Skeletal muscle cell (primary cell): ENCODE measurements around the gene STARD13.

Experiments
- DNase-seq: peaks from one replicate; pipeline ENCODE4 v3.0.0-alpha.2; 2010; ENCODE audit warnings: low read depth
- H3K4me3 ChIP-seq: 2 replicates; pipeline ENCODE4 v1.5.1; 2011; ENCODE audit warnings: low read depth, mild to moderate bottlenecking, control low read depth, low read length, moderate library complexity

Gene STARD13, protein sequence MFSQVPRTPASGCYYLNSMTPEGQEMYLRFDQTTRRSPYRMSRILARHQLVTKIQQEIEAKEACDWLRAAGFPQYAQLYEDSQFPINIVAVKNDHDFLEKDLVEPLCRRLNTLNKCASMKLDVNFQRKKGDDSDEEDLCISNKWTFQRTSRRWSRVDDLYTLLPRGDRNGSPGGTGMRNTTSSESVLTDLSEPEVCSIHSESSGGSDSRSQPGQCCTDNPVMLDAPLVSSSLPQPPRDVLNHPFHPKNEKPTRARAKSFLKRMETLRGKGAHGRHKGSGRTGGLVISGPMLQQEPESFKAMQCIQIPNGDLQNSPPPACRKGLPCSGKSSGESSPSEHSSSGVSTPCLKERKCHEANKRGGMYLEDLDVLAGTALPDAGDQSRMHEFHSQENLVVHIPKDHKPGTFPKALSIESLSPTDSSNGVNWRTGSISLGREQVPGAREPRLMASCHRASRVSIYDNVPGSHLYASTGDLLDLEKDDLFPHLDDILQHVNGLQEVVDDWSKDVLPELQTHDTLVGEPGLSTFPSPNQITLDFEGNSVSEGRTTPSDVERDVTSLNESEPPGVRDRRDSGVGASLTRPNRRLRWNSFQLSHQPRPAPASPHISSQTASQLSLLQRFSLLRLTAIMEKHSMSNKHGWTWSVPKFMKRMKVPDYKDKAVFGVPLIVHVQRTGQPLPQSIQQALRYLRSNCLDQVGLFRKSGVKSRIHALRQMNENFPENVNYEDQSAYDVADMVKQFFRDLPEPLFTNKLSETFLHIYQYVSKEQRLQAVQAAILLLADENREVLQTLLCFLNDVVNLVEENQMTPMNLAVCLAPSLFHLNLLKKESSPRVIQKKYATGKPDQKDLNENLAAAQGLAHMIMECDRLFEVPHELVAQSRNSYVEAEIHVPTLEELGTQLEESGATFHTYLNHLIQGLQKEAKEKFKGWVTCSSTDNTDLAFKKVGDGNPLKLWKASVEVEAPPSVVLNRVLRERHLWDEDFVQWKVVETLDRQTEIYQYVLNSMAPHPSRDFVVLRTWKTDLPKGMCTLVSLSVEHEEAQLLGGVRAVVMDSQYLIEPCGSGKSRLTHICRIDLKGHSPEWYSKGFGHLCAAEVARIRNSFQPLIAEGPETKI

GRCh38 chr13:33285420-33286124 is at the start of gene STARD13:
Gene STARD13, minus strand, starts transcription at chr13:33285755. Its CDS starts 117 bp downstream, at chr13:33285638.
- DNase-seq = peak; percentile 94

DNA sequence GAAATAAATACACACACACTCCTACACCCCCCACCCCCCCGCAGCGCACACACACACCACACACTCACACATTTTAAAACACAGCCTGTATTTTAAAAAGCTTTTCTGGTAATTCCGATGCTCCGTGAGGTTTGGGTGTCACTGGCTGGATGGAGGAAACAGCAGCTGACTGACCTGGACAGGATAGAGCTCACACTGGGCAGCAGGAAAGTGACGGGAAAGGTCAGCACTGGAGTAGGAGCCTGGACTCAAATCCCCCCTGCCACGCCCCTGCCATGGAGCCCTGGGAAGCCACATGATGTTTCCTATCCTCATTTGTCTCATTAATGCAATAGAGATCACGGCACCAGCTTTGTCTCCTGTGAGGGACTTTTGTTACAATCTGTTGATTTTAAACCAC is 49.3 kb upstream of the STARD13 start:
- H3K4me3 ChIP-seq = no peak overlapping the region
- no peak for DNase-seq

More at GRCh38 chr13:33285420-33286124, at the start of gene STARD13:
- peak within 1 kb of the TSS; percentile 66 for H3K4me3 ChIP-seq

- no peak overlapping the region for H3K4me3 ChIP-seq
- no peak for DNase-seq
These were observed 46.4 kb upstream of the STARD13 start for GRCh38 chr13:33331962-33332361.

GRCh38 chr13:33330483-33330882 is 44.9 kb upstream of the STARD13 start:
- no peak for DNase-seq
- no peak overlapping the region for H3K4me3 ChIP-seq

DNA sequence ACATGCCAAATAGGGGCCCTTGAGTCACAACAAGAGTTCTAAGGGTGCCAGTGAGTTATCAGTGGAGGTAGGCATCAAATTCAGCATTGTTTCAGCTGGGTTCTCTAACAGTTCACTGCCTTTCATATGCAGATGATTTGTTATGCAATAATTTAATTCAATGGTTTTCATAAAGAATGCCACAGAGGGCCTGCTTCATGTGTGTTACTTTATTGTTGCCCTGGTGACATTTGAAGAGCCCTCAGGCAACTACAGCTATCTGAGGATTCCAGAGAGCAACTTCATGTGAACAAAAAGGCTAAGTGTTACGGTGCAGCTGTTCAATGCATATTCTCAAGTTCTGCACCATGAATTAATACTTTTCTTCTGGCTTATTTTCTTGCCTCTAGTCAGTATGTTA is 43.1 kb upstream of the STARD13 start:
- no peak overlapping the region for H3K4me3 ChIP-seq
- no peak for DNase-seq

GRCh38 chr13:33326723-33327122 is 41.2 kb upstream of the STARD13 start:
- no peak for DNase-seq
- H3K4me3 ChIP-seq = no peak overlapping the region

DNA sequence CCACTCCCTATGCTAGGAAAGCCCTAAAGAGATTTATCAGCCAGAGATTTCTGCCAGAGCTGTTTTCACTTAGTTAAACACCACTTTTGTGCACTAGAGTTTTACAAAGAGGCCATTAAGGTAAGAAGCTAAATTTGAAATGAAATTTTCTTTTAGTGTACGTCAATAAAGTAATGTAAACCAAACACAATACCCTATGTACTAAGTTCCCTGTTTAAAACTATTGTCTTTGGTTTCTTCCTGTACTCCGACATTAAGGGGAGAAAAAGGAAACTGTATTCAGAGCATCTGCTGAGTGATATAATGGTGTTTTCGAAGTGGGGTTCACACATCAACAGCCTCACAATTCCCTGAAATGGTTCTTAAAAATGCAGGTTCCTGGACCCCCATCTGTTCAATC is 40.7 kb upstream of the STARD13 start:
- no peak overlapping the region for H3K4me3 ChIP-seq
- DNase-seq = no peak

DNA sequence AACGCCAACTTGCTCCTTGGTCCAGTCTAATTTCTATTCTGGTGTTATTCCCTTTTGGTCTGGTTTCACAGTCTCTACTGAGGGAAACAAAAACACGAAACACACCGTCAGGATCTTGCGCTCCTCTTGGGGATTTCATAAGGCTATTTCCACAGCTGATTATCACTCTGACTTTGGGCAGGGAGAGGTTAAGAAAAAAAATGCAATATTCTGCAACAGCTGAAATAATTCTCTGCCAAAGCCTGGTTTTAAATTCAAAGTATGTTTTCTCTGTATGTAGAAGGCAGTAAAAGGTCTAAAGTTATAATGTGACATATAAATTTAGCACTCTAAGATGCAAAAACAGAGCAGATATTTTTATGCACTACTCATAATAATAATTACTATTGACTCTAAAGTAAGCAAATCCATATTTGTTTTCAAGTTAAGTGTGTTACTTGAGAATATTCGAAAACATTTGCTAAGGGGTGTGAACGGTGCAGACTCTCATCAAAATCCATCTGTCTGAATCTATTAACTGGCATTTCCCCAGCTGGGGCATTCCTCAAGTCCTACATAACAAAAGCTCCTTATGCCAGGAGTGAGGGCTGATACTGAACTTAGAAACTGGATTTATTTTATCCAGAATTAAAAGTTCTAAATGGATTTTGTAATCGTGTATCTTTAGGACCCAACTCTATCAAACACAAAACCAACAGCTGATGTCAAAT is 38.4 kb upstream of the STARD13 start:
- no peak overlapping the region for H3K4me3 ChIP-seq
- DNase-seq = no peak

DNA sequence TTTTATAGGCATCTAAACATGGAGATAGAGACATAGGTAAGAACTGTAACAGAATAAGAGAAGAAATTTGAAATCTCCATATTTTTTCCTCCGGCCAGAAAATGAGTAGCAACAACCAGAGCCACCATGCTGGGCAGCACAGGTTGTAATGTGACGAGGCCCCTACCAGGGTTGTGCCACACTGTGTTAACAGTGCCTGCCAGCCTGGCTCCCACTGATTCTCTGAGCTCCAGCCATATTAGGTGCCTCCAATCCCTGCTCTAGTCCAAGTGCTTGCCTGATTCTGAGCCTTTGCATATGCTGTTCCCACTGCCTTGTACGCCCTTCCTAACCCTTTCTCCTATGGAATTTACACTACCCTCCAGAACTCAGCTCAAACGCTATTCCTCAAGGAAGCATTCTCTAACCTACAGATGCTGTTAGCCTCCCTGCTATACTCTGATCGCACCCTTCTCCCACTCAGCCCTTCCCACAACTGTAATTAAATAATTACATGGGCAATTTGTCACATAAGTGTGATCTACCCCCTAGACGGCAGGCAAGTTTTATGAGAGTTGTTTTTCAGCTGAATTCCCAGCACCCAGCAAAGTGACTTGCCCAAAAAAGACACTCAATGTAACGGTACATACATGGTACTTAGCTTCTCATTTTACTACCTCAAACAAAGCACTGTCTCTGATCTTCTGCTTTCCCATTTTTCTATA is 37.6 kb upstream of the STARD13 start:
- DNase-seq = no peak
- H3K4me3 ChIP-seq = no peak overlapping the region

- DNase-seq = peak; percentile 49
- peak overlapping the region; percentile 30 for H3K4me3 ChIP-seq
These were observed 36.9 kb upstream of the STARD13 start for GRCh38 chr13:33322543-33322809.

GRCh38 chr13:33321686-33322542 is 36.4 kb upstream of the STARD13 start:
- peak overlapping the region; percentile 30 for H3K4me3 ChIP-seq
- no peak for DNase-seq

DNA sequence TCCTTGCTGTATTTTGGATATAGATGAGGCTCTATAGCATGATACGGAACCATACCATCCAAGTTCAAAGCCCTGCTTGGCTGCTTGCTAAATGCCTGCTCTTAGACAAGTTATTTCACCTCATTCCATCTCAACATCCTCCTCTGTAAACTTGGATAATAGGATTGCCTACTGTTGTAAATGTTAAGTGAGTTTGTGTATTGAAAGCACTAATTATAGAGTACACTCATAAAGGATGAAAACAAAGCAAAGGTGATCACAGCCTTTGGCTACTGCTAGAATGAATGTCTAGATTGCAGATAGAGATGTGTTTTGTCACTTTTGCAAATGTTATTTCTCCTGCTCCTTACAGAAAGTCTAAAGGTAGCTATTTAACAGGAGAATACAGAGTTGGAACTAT is 34.3 kb upstream of the STARD13 start:
- DNase-seq = no peak
- no peak overlapping the region for H3K4me3 ChIP-seq

- H3K4me3 ChIP-seq = no peak overlapping the region
- DNase-seq = no peak
These were observed 33.2 kb upstream of the STARD13 start for GRCh38 chr13:33318744-33319143.

DNA sequence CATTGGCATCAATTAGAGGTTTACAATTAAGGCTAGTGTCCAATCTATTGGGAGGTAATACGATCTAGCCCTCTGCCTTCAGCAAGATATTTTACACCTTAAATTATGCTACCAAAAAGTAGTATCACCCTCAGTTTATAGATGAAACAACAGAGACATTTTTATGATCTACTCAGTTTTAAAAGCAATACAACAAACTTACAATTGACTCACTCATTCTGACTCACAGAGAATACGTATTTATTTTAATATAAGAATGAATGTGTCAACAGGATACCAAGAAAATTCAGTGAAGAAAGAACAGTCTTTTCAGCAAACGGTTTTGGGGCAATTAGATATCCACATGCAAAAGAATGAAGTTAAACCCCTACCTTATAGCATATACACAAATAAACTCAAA is 32.5 kb upstream of the STARD13 start:
- no peak overlapping the region for H3K4me3 ChIP-seq
- DNase-seq = no peak

DNA sequence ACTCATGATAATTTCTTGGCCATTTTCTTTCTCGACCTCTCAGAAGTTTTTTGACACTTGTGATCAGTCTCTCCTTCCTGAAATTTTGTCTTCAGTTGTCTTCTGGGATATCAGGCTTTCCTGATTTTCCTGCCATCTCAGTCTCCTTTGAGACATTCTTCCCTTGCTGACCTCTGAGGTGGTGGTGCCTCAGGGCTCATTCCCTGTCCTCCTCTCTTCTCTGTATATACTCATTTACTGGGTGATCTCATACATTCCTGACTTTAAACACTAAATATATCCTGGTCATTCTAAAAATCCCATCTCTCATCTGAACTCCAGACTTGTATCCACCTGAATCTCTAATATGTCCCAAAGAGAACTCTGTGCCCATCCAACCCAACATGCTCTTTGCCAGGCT is 31.3 kb upstream of the STARD13 start:
- no peak overlapping the region for H3K4me3 ChIP-seq
- no peak for DNase-seq

GRCh38 chr13:33313504-33313903 is 27.9 kb upstream of the STARD13 start:
- no peak for DNase-seq
- H3K4me3 ChIP-seq = no peak overlapping the region

- H3K4me3 ChIP-seq = no peak overlapping the region
- no peak for DNase-seq
These were observed 27.3 kb upstream of the STARD13 start for GRCh38 chr13:33312861-33313212.
